Measurements from ENCODE around the gene FAM76A. TPM values are rescaled to one million over a fixed set of nuclear protein-coding genes. Genes with fewer than 3 reads are reported as not detected.

Gene FAM76A
- 9.6 TPM for total RNA-seq (2021; ENCODE audit: unreplicated experiment)
- polyA plus RNA-seq (2012) = 3.3 and 4.5 TPM in 2 replicates
- percentile 52 among the genes with signal in this experiment for Bru-seq, nascent RNA
- BruChase-seq, experiment 1, labeled RNA remaining after a 6-hour chase = percentile 65 among the genes with signal in this experiment
- percentile 59 among the genes with signal in this experiment for BruChase-seq, experiment 2, labeled RNA remaining after a 2-hour chase
- long read RNA-seq, transcript FAM76A-204 (9 exons, 3,567 nt) = major isoform, 16 of 23 reads
- long read RNA-seq, transcript FAM76A-203 (8 exons, 2,273 nt) = minor isoform, 5 of 23 reads
- long read RNA-seq, partial matches to known transcripts = 1 of 23 reads
- long read RNA-seq, other reads (novel, unspliced or antisense) = 1 of 23 reads

DNA sequence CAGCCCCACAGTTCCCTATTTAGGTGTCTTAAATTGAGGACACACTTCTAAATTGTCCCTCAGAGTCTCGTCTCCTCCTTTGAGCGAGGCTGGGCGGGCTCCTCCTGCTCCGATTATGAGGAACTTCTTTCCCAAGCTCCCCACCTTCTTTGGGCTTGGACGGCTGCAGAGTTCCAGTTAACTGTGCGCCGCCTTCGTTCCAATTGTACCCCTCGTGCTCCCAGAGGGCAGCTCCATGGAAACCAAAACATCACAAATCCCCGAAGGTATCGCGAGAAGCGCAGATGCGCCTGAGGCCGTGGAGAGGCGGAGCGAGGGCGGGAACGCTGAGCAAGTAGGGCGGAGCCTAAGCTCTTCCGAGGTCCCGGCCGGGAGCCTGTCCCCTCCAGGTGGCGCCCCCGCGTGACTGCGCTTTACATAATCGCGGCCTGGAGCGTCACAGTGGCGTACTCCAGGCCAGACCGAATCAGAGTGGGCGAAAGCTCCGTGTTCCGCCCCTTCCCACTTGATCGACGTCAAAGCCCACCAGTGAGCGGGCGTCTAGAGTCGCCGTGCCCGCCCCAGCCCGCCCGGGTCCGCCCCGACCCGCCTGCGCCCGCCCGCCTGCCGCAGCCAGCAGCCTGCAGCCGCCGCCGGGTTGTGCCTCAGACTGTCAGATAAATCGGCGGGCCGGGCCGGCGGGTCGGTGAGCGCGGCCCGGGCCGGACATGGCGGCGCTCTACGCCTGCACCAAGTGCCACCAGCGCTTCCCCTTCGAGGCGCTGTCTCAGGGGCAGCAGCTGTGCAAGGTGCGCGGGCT lies at the start of gene FAM76A:
FAM76A (plus strand) TSS at position 588 of the 799 bp plus-strand sequence; CDS start at position 708, 120 bp downstream.
- no peaks in the 10 kb centered on the region for H3K36me3 ChIP-seq (ENCODE audit: control insufficient read depth in 1 of 2, insufficient read depth in 2 of 2, low read length in 2 of 2)
- H3K4me1 ChIP-seq (ENCODE audit: control insufficient read depth in 1 of 2, insufficient read depth in 2 of 2, low read length in 2 of 2) = peaks cover 10 to 17% of the 10 kb centered on the region in 2 experiments
- H2AFZ ChIP-seq (ENCODE audit: low read depth, low read length, poor library complexity, severe bottlenecking) = peak within 1 kb of the TSS; percentile 6
- POLR2A ChIA-PET = interaction anchor here (0.6 to 1.8 kb wide), 7 partner anchors 12 to 533 kb away, joined by 3 to 15 read pairs (median 3); partner anchors contain the start of genes IFI6, PPP1R8 and STX12
- DNase-seq (ENCODE audit: low read depth, low spot score) (peak; percentile 98), ATAC-seq (peak; percentile 95)
- peak within 1 kb of the TSS; percentile 65 to 66 for H3K4me3 ChIP-seq (replicated peaks in 1 of 2; ENCODE audit: low read depth in 1 of 2, low read length in 2 of 2)
- no TSS peak for BruUV-seq (replicated peaks)
- no peaks in the 10 kb centered on the region for H3K9me3 ChIP-seq (ENCODE audit: control insufficient read depth in 1 of 2, insufficient read depth in 1 of 2, low read depth in 1 of 2, low read length in 2 of 2)
- H3K27ac ChIP-seq (ENCODE audit: low read depth, low read length) = peak within 1 kb of the TSS; percentile 76
- RAD21 ChIA-PET (ENCODE audit: low non-redundant PET in 1 of 2, low total read pairs in 2 of 2, uncharacterized antibody in 2 of 2, unreplicated experiment in 2 of 2) = interaction anchor here (0.7 to 0.9 kb wide), 2 partner anchors 54 to 679 kb away, joined by 3 to 5 read pairs; partner anchors contain the start of gene IFI6 (in 1 of the 2)
- no peaks in the 10 kb centered on the region for H4K20me1 ChIP-seq (ENCODE audit: insufficient read depth)
- intact Hi-C loops (cut with micrococcal nuclease) = no loop called here
- H3K27me3 ChIP-seq (ENCODE audit: insufficient read depth, low read length) = no peaks in the 10 kb centered on the region
- no peaks in the 10 kb centered on the region for H3K9me2 ChIP-seq (ENCODE audit: insufficient read depth)
- TF ChIP-seq ZNF274 (IDR thresholded peaks at IDR 0.05; ENCODE audit: low read depth, low read length) (no peak), CTCF (IDR thresholded peaks at IDR 0.05 in 2 of 3, conservative IDR thresholded peaks at IDR 0.05 in 1 of 3; ENCODE audit: borderline replicate concordance in 1 of 3, insufficient read depth in 1 of 3, low read depth in 2 of 3, low read length in 2 of 3) (0 out of 6 replicates have a peak, but pooled peaks of 2 of the 3 experiments have one; percentile 14 to 31), ZFX (IDR thresholded peaks at IDR 0.05) (peak; percentile 46; the same call in 1 of the 2 replicates), TCF7L2 (IDR thresholded peaks at IDR 0.05; ENCODE audit: borderline replicate concordance, extremely low read depth, insufficient read depth, insufficient read length) (peak; percentile 28), CBX3 (IDR thresholded peaks at IDR 0.05; ENCODE audit: low read depth) (peak; percentile 54), EGR1 (IDR thresholded peaks at IDR 0.05; ENCODE audit: low read depth) (peak; percentile 41), CEBPB (IDR thresholded peaks at IDR 0.05; ENCODE audit: low read depth) (no peak), SIN3A (IDR thresholded peaks at IDR 0.05; ENCODE audit: low read depth) (no peak), FOSL1 (IDR thresholded peaks at IDR 0.05; ENCODE audit: low read depth) (no peak), ELF1 (IDR thresholded peaks at IDR 0.05; ENCODE audit: borderline replicate concordance, low read depth) (no peak; the same call in 1 of the 2 replicates), EZH2phosphoT487 (IDR thresholded peaks at IDR 0.05; ENCODE audit: borderline replicate concordance) (no peak), JUND (IDR thresholded peaks at IDR 0.05) (no peak), POLR2A (IDR thresholded peaks at IDR 0.05; ENCODE audit: borderline replicate concordance, extremely low read depth, insufficient read depth, insufficient read length) (no peak), POLR2AphosphoS5 (IDR thresholded peaks at IDR 0.05; ENCODE audit: low read depth, low read length) (peak; percentile 81), SP1 (IDR thresholded peaks at IDR 0.05; ENCODE audit: low read depth) (peak; percentile 96), ATF3 (IDR thresholded peaks at IDR 0.05) (no peak)
- TF ChIP-seq, protein P1, sequence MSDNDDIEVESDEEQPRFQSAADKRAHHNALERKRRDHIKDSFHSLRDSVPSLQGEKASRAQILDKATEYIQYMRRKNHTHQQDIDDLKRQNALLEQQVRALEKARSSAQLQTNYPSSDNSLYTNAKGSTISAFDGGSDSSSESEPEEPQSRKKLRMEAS (IDR thresholded peaks at IDR 0.05) = peak; percentile 98
- TF ChIP-seq, protein P2, sequence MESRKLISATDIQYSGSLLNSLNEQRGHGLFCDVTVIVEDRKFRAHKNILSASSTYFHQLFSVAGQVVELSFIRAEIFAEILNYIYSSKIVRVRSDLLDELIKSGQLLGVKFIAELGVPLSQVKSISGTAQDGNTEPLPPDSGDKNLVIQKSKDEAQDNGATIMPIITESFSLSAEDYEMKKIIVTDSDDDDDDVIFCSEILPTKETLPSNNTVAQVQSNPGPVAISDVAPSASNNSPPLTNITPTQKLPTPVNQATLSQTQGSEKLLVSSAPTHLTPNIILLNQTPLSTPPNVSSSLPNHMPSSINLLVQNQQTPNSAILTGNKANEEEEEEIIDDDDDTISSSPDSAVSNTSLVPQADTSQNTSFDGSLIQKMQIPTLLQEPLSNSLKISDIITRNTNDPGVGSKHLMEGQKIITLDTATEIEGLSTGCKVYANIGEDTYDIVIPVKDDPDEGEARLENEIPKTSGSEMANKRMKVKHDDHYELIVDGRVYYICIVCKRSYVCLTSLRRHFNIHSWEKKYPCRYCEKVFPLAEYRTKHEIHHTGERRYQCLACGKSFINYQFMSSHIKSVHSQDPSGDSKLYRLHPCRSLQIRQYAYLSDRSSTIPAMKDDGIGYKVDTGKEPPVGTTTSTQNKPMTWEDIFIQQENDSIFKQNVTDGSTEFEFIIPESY (IDR thresholded peaks at IDR 0.05; ENCODE audit: extremely low read depth, insufficient replicate concordance, low read length) = peak; percentile 97
- H3K79me2 ChIP-seq (ENCODE audit: insufficient read depth, low read length) = no peaks in the 10 kb centered on the region
- H3K9ac ChIP-seq (ENCODE audit: low read length) = peak within 1 kb of the TSS; percentile 75
- H3K4me2 ChIP-seq (ENCODE audit: low read length) = peak within 1 kb of the TSS; percentile 82
- CTCF ChIA-PET = interaction anchor here (0.5 to 1.6 kb wide), 8 partner anchors 35 to 643 kb away, joined by 3 to 11 read pairs (median 4); partner anchors contain the start of gene STX12
